ENCODE measurements around the gene ZNF407.

DNA sequence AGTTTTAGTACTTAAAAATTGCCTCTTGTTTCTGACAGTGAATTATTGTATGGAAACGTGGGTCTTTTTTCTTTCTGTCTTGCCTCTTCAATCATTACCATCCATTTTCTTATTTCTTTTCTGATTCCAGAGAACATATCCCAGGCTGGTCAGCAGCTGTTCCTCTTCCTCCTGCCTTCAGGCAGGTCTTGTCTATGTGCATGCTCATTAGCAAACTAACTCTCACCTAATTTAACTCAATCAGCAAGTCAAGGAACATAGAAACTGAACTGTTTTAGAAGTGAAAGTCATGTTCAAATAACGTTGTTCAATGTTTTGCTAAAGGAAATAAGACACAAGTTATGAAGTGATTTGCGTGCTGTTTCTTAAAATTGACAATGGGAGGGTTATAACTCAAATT, 369.8 kb downstream of the ZNF407 start:
- TF ChIP-seq, protein P1, sequence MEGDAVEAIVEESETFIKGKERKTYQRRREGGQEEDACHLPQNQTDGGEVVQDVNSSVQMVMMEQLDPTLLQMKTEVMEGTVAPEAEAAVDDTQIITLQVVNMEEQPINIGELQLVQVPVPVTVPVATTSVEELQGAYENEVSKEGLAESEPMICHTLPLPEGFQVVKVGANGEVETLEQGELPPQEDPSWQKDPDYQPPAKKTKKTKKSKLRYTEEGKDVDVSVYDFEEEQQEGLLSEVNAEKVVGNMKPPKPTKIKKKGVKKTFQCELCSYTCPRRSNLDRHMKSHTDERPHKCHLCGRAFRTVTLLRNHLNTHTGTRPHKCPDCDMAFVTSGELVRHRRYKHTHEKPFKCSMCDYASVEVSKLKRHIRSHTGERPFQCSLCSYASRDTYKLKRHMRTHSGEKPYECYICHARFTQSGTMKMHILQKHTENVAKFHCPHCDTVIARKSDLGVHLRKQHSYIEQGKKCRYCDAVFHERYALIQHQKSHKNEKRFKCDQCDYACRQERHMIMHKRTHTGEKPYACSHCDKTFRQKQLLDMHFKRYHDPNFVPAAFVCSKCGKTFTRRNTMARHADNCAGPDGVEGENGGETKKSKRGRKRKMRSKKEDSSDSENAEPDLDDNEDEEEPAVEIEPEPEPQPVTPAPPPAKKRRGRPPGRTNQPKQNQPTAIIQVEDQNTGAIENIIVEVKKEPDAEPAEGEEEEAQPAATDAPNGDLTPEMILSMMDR (IDR thresholded peaks at IDR 0.05; ENCODE audit: borderline replicate concordance, extremely low read depth, low read length, poor library complexity, severe bottlenecking), result no peak
- TF ChIP-seq EZH2 (IDR thresholded peaks at IDR 0.05; ENCODE audit: borderline replicate concordance, low read depth, low read length, severe bottlenecking), result no peak

Measured in DND-41 (cell line).